Kidney tubule cell (primary cell): ENCODE results near the gene CD6.
A peak's percentile ranks its signal among the peaks of the same experiment; 100 is the strongest.

Experiments
- DNase-seq: peaks from one replicate; pipeline ENCODE4 v3.0.0-alpha.2; 2018; ENCODE audit warnings: low spot score

CD6 gene

DNA sequence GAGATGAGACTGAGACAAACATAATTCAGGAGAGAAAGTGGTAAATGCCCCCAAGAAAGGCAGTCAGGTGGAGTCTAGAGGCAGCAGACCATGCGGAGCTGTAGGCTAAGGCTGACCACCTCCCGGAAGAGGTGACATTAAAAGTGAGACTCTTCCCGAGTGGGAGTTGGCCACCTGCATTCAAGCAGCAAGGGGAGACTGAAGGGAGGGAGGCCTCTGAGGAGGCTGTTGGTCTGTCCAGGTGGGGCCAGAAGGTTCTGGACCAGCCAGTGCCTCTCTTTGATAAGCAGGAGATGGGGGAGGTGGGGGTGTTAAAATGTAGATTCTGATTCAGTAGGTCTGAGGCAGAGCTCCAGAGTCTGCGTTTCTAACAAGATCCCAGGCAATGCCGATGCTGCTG is 37.5 kb downstream of the CD6 start:
- no peak for DNase-seq

- no peak for DNase-seq
These were observed 38.2 kb downstream of the CD6 start for GRCh38 chr11:61009392-61010275.

DNA sequence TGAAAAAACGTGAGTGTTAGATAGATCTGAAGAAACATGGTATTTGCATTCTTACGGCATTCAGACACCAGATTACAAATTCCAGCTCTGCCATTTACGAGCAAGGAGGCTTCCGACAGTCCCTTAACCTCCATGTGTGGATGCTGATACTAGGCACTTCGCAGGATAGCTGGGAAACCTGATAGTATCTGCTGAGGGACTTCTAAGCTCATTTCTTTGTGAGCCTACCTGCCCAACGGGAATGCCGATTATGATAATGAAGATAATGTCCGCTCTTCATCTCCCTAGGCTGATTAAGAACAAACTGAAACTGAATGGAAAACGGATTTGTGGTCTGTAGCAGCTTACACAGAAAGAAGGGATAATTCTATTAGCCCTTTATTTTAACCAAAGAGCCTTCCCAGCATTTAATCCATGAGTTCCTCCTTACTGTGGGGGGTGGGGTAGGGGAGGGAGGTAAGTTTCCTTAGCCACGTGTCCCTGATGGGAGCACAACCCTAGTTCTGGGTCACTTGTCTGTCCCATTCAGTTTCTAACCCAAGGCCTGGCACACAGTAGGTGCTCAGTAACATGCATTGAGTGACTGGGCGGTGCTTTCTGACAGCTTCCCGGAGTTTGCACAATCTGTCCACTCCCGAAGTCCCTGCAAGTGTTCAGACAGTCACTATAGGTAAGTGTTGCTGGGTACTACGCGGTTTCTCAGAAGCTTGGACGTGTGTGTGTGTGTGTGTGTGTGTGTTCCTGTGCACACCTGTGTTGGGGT is 39.2 kb downstream of the CD6 start:
- no peak for DNase-seq

GRCh38 chr11:61011229-61011870 is 39.9 kb downstream of the CD6 start:
- no peak for DNase-seq

- DNase-seq, result peak; percentile 60
These were observed 40.7 kb downstream of the CD6 start for GRCh38 chr11:61011950-61012736.

DNA sequence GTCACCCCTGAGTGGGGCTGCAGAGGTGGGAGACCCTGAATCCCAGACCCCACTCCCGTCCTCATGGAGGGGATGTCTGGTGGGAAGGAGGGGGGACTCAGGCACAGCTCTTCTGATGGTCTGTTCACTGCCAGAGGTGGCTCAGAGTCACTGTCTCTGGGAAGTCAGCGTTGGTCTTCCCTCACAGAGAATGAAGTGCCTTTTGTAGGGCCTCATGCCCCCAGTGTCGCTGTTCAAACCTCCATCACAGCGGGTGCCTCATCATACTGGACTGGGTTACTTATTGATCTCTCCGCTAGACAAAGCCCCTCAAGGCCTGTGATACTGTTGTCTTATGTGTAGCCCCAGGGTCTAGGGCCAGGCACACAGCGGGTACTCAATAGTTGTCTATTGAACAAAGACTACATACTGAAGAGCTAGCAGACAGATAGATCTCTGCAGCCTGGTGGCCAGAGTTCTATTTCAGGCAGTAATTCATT is 41.3 kb downstream of the CD6 start:
- no peak for DNase-seq

DNA sequence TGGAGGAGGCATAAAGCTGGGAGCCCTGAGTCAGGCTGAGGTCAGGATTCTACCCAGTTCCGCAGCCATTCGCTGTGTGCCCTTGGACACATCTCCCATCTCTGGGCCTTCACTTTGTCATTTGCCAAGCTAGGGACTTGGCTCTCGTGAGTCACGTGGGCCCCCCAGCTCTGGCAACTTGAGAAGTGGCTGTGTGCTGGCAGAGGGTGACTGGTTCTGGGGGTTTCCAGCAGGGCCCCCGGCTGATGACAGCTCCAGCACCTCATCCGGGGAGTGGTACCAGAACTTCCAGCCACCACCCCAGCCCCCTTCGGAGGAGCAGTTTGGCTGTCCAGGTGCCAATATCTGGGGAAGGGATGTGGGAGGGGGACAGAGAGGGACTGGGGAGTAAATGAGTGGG is 46.6 kb downstream of the CD6 start:
- no peak for DNase-seq

- DNase-seq, result no peak
These were observed 47.8 kb downstream of the CD6 start for GRCh38 chr11:61019037-61019831.

DNA sequence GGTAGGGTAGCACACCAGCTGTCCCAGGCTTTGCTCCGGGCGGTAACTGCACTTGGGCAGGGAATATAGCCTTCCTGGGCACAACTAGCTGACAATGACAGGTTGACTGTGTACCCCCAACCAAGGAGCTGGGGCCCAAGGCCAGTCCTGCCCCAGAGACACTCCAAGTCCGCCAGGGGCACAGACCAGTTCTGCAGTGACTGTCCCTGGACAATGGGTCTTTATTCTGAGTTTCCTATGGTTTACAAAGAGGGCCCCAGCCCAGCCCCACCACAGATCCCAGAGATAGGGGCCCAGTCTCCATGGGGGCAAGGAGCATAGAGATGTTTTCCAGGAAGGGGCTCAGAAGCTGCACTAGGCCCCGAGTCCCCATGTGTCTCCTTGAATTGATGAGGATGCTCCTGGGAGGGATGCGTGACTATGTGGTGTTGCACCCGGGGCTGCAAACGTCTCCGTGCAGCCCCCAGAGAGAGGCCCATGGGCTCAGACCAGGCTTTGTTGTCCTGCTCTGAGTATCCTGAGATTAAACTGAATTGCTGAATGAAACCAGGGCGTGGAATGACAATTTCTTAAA is 48.4 kb downstream of the CD6 start:
- DNase-seq, result no peak

DNA sequence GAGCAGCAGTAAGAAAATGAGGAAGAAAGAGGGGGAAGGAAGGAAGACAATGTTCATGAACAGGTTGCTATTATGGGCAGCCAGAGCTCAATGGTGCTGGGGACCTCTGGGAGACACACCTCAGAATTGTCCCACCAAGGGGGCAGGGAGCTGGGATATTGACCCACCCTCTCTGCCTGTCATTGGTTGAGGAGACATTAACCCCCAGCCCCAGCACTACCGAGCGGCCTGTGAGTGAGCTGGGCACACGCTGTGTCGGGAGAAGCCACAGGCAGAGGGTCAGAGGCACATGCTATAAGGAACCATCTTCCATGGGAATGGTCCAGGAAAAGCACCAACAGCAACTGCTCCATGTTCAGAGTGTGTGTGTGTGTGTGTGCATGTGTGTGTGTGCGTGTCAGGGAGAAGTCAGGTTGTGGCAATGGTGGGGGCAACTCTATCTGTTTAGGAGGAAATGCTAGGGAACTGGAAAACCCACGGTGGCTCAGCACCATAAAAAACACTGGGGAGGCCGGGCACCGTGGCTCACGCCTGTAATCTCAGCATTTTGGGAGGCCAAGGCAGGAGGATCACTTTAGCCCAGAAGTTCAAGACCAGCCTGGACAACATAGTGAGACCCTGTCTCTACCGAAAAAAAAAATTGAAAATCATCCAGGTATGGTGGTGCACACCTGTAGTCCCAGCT is 49.2 kb downstream of the CD6 start:
- no peak for DNase-seq

DNA sequence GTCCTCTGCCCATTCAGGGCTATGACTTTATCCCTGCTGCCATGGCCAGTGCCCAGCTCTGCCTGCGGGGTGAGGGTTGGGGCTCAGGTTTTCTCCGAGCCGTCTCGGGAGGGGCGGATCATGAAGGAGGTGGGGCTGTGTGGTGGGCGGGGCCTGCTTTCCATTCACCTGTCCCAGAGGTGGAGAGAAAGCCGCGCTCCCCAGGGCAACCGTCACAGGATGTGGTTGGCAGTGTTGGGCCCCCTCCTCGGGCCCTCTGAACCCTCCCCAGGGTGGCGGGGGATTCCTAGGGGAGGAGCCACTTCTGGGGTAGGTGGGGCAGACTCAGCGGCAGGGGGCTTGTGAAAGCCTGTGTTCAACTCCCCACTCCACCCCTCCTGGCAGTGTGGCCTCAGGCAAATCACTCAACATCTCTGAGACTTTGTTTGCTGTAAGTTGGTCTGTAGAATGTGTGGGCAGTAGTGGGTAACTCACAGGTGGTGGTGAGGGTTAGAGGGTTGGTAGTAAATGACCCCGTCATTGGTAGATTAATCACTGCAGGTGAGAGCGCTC is 50.3 kb downstream of the CD6 start:
- DNase-seq, result peak; percentile 20

DNA sequence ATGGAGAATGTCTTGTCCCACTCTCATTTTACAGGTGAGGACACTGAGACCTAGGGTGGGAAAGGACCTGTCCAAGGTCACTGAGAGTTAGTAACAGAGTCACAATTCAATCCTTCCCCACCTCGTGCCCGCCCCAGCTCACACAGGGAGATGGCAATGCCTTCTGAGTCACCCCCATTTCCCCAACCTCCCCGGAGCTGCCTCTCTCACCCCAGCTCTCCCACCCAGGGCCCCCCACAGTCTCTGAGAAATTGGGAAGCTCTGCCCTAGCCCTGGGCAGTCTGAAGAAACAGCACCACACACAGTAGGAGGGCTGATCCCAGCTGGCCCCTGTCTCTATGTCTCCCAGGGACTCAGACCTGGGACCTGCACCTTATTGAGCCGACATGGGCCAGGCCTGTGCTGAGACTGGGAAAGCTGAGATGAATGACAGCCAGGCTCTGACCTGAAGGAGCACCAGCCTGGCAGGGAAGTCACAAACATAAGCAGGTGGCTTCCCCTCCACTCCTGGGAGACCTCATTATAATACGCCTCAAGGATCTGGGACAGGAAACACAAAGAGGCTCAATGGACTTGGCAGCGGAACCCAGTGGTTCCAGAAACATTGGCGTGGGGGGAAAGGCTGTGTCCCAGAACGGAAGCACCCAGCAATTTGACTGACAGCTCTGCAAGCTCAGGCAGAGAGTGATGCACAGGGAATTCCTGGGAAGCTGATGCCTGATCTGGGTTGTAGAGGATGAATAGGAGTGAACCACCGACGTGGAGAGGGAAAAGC is 51.0 kb downstream of the CD6 start:
- DNase-seq, result no peak

DNA sequence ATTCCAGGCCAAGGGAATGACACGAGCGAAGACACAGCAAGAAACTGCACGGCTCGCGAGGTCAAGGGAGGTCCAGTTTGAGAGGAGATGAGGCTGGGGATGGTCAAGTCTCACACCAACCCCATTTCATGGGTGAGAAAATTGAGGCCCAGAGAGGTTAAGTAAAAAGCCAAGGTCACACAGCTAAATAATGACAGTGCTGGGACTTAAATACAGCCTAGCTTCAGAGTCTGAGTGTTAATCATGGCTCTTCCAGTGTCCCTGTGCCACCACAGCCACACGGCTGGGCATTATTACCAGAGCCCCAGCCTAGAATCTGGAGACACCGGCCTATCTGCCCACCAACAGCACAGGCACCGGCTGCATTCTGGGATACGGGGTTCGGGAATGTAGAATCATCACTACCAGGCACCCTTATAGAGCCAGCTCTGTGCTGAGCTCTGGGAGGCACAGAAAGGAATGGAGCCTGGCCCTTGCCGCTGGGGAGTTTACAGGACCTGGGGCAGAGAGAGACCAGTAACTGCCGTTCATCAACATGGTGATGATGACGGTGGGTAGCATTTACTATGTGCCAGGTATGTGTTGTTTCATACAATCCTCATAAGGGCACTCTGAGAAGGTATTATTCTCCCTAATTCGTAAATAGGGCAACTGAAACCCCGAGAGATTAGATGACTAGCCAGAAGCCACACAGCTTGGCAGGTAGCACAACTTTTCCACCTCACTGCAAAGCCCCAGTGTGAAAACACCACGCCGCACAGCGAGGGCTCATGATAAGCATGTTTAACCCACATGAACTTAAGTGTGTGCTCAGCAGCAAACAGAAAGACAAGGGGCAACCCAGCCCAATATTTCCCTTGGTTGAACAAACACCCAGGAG is 51.8 kb downstream of the CD6 start:
- no peak for DNase-seq

GRCh38 chr11:61023966-61024295 is 52.5 kb downstream of the CD6 start:
- no peak for DNase-seq

DNA sequence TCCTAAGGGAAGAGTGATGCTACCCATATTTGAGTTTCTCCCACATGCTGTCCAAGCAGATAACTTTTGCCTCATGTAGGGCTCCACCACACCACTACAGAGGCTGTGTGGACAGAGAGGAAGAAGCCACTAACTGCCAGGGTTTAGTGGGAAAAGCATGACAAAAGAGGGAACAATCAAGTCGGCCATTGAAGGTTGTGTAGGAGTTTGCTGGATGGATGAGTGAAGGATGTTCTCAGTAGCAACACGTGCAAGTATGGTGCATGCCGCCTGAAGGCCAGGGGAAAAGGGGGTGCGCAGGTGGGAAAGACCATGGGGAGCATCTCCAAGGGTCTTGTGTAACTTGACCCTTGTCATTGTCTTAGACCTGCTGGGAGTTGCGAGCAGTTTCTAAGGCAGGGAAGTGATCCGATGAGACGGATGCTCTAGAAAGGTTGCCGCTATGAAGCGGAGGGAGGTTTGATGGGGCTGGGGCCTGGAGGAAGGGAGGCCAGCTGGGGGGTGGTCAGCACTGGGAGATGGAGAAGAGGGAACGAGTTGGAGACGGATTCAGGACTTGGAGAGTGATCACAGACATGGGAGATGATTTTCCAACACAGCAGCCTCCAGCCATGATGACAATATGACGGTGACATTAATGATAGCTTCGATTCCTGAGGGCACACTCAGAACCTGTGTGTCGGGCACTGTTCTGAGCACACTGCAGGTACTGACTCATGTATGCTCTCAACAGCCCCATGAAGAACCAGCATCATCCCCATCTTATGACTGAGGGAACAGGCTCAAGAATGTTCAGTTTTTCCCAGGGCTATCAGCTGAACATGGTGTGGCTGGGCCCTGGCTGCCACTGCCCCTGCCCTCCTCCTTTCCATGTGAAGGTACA is 53.7 kb downstream of the CD6 start:
- no peak for DNase-seq

DNA sequence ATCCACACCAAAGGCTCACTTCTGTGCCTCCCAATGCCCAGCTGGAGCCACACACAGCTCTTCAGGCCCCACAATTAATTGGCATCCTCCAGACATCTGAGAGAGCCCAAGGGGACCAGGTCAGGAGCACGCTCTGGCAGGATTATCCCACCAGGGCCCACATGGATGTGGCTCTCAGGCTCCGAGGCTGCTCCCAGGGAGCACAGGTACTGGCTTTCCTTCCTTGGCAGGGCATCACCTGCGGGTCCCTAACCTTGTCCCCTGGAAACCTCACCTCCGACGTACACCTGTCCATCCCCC is 54.3 kb downstream of the CD6 start:
- DNase-seq, result no peak
